ENCODE measurements around the gene E2F3. TPM values are rescaled to one million over a fixed set of nuclear protein-coding genes. Genes with fewer than 3 reads are reported as not detected.

E2F3 gene
- total and polyA plus RNA-seq, 4 experiments from 2014 or later: 1.3 to 25.5 (median 15.2) TPM

- H3K36me3 Mint-ChIP-seq: no peaks in the 10 kb centered on the region
- Histone ChIP-seq H3K27me3 (ENCODE audit: insufficient read depth, low read length) (no peaks in the 10 kb centered on the region), H3K4me3 (ENCODE audit: low read length in 2 of 2) (no peak overlapping the region), H3K27ac (ENCODE audit: low read depth, low read length) (no peak overlapping the region), H3K36me3 (ENCODE audit: insufficient read depth, low read length) (no peaks in the 10 kb centered on the region), H3K4me1 (ENCODE audit: insufficient read depth, low read length) (peaks cover 11% of the 10 kb centered on the region), H3K9me3 (ENCODE audit: control insufficient read depth in 1 of 2, low read length in 2 of 2) (no peaks in the 10 kb centered on the region)
- peaks cover 11 to 13% (median 11%) of the 10 kb centered on the region in 4 donors for H3K4me1 Mint-ChIP-seq
- intact Hi-C loops (cut with micrococcal nuclease): no loop called here
- POLR2A ChIA-PET (ENCODE audit: partially characterized antibody): interaction anchor here (0.6 to 2.3 kb wide), 4 partner anchors 10 to 56 kb away, joined by 3 to 19 read pairs (median 6); no protein-coding TSS in a partner anchor
- no peak for DNase-seq
- no peak overlapping the region for H3K27ac Mint-ChIP-seq
- no peaks in the 10 kb centered on the region for H3K9me3 Mint-ChIP-seq
- H3K4me3 Mint-ChIP-seq: no peak overlapping the region
- CTCF ChIA-PET (ENCODE audit: partially characterized antibody): interaction anchor here (0.6 to 1.5 kb wide), 7 partner anchors 8 to 83 kb away, joined by 3 to 4 read pairs (median 4); no protein-coding TSS in a partner anchor
- H3K27me3 Mint-ChIP-seq: no peaks in the 10 kb centered on the region
Observed at GRCh38 chr6:20375436-20375835, 26.2 kb upstream of the E2F3 start.

GRCh38 chr6:20377623-20378265 is 23.9 kb upstream of the E2F3 start:
- no peak overlapping the region for H3K27ac Mint-ChIP-seq
- Histone ChIP-seq H3K27ac (ENCODE audit: low read depth, low read length) (no peak overlapping the region), H3K36me3 (ENCODE audit: insufficient read depth, low read length) (no peaks in the 10 kb centered on the region), H3K9me3 (ENCODE audit: control insufficient read depth in 1 of 2, low read length in 2 of 2) (no peaks in the 10 kb centered on the region), H3K4me3 (ENCODE audit: low read length in 2 of 2) (no peak overlapping the region), H3K4me1 (ENCODE audit: insufficient read depth, low read length) (peaks cover 6% of the 10 kb centered on the region), H3K27me3 (ENCODE audit: insufficient read depth, low read length) (no peaks in the 10 kb centered on the region)
- no peak overlapping the region for H3K4me3 Mint-ChIP-seq
- DNase-seq: no peak
- no peaks in the 10 kb centered on the region for H3K27me3 Mint-ChIP-seq
- ChIA-PET CTCF (ENCODE audit: partially characterized antibody) (interaction anchor here (1.2 to 2.3 kb wide), 4 partner anchors 10 to 150 kb away, joined by 4 to 6 read pairs (median 6); no protein-coding TSS in a partner anchor), POLR2A (ENCODE audit: partially characterized antibody) (interaction anchor here (0.7 to 5.8 kb wide), 5 partner anchors 8 to 58 kb away, joined by 3 to 51 read pairs (median 6); no protein-coding TSS in a partner anchor)
- H3K9me3 Mint-ChIP-seq: peaks cover 0 to 2% (median 0%) of the 10 kb centered on the region in 8 donors
- H3K4me1 Mint-ChIP-seq: peaks cover 7 to 10% (median 7%) of the 10 kb centered on the region in 4 donors
- intact Hi-C loops (cut with micrococcal nuclease): no loop called here
- H3K36me3 Mint-ChIP-seq: no peaks in the 10 kb centered on the region

- Histone ChIP-seq H3K4me1 (ENCODE audit: insufficient read depth, low read length) (peaks cover 6% of the 10 kb centered on the region), H3K9me3 (ENCODE audit: control insufficient read depth in 1 of 2, low read length in 2 of 2) (no peaks in the 10 kb centered on the region), H3K4me3 (ENCODE audit: low read length in 2 of 2) (no peak overlapping the region), H3K27ac (ENCODE audit: low read depth, low read length) (no peak overlapping the region), H3K27me3 (ENCODE audit: insufficient read depth, low read length) (no peaks in the 10 kb centered on the region), H3K36me3 (ENCODE audit: insufficient read depth, low read length) (no peaks in the 10 kb centered on the region)
- H3K4me3 Mint-ChIP-seq: no peak overlapping the region
- peaks cover 0 to 2% (median 0%) of the 10 kb centered on the region in 8 donors for H3K9me3 Mint-ChIP-seq
- no peak for DNase-seq
- ChIA-PET POLR2A (ENCODE audit: partially characterized antibody) (interaction anchor here (0.9 to 5.8 kb wide), 4 partner anchors 10 to 59 kb away, joined by 3 to 51 read pairs (median 18); partner anchors contain the start of gene E2F3), CTCF (ENCODE audit: partially characterized antibody) (interaction anchor here (0.7 to 2.3 kb wide), 6 partner anchors 9 to 149 kb away, joined by 3 to 10 read pairs (median 4); no protein-coding TSS in a partner anchor)
- H3K36me3 Mint-ChIP-seq: no peaks in the 10 kb centered on the region
- peaks cover 7 to 10% (median 7%) of the 10 kb centered on the region in 4 donors for H3K4me1 Mint-ChIP-seq
- no peaks in the 10 kb centered on the region for H3K27me3 Mint-ChIP-seq
- intact Hi-C loops (cut with micrococcal nuclease): no loop called here
- H3K27ac Mint-ChIP-seq: peak overlapping the region in 2 of 7 donors; percentile 10 to 38
Observed at GRCh38 chr6:20379231-20379630, 22.4 kb upstream of the E2F3 start.

GRCh38 chr6:20386218-20386617 is 15.5 kb upstream of the E2F3 start:
- Mint-ChIP-seq H3K36me3 (peaks cover 0 to 3% of the 10 kb centered on the region in 2 donors), H3K27ac (peak overlapping the region in 1 of 7 donors; percentile 58), H3K4me1 (no peaks in the 10 kb centered on the region), H3K4me3 (no peak overlapping the region), H3K27me3 (no peaks in the 10 kb centered on the region), H3K9me3 (peaks cover 0 to 2% (median 0%) of the 10 kb centered on the region in 8 donors)
- DNase-seq: no peak
- intact Hi-C loops (cut with micrococcal nuclease): no loop called here
- Histone ChIP-seq H3K27ac (ENCODE audit: low read depth, low read length) (no peak overlapping the region), H3K36me3 (ENCODE audit: insufficient read depth, low read length) (no peaks in the 10 kb centered on the region), H3K4me1 (ENCODE audit: insufficient read depth, low read length) (no peaks in the 10 kb centered on the region), H3K9me3 (ENCODE audit: control insufficient read depth in 1 of 2, low read length in 2 of 2) (no peaks in the 10 kb centered on the region), H3K4me3 (ENCODE audit: low read length in 2 of 2) (no peak overlapping the region), H3K27me3 (ENCODE audit: insufficient read depth, low read length) (no peaks in the 10 kb centered on the region)
- POLR2A ChIA-PET (ENCODE audit: partially characterized antibody): interaction anchor here (0.7 to 1.1 kb wide), 2 partner anchors 20 to 66 kb away, joined by 4 read pairs; no protein-coding TSS in a partner anchor
- CTCF ChIA-PET (ENCODE audit: partially characterized antibody): interaction anchor here (1.0 kb wide), 1 partner anchor 142 kb away, joined by 3 read pairs; no protein-coding TSS in a partner anchor

- CTCF ChIA-PET (ENCODE audit: partially characterized antibody): no interaction called here
- Mint-ChIP-seq H3K27me3 (no peaks in the 10 kb centered on the region), H3K27ac (no peak overlapping the region), H3K4me1 (no peaks in the 10 kb centered on the region), H3K4me3 (no peak overlapping the region), H3K9me3 (no peaks in the 10 kb centered on the region), H3K36me3 (peaks cover 0 to 3% of the 10 kb centered on the region in 2 donors)
- POLR2A ChIA-PET (ENCODE audit: partially characterized antibody): interaction anchor here (1.5 to 2.1 kb wide), 2 partner anchors 22 to 70 kb away, joined by 3 to 8 read pairs; no protein-coding TSS in a partner anchor
- intact Hi-C loops (cut with micrococcal nuclease): no loop called here
- Histone ChIP-seq H3K4me3 (ENCODE audit: low read length in 2 of 2) (no peak overlapping the region), H3K36me3 (ENCODE audit: insufficient read depth, low read length) (no peaks in the 10 kb centered on the region), H3K27me3 (ENCODE audit: insufficient read depth, low read length) (no peaks in the 10 kb centered on the region), H3K27ac (ENCODE audit: low read depth, low read length) (no peak overlapping the region), H3K4me1 (ENCODE audit: insufficient read depth, low read length) (no peaks in the 10 kb centered on the region), H3K9me3 (ENCODE audit: control insufficient read depth in 1 of 2, low read length in 2 of 2) (no peaks in the 10 kb centered on the region)
- no peak for DNase-seq
Observed at GRCh38 chr6:20389066-20389465, 12.6 kb upstream of the E2F3 start.

- H3K36me3 ChIP-seq (ENCODE audit: insufficient read depth, low read length): no peaks in the 10 kb centered on the region
- Mint-ChIP-seq H3K27me3 (no peaks in the 10 kb centered on the region), H3K36me3 (no peaks in the 10 kb centered on the region), H3K4me1 (no peaks in the 10 kb centered on the region), H3K27ac (no peak overlapping the region), H3K9me3 (no peaks in the 10 kb centered on the region), H3K4me3 (no peak overlapping the region)
- no peak for DNase-seq
- ChIA-PET POLR2A (ENCODE audit: partially characterized antibody) (no interaction called here), CTCF (ENCODE audit: partially characterized antibody) (no interaction called here)
- H3K27ac ChIP-seq (ENCODE audit: low read depth, low read length): no peak overlapping the region
- no peaks in the 10 kb centered on the region for H3K27me3 ChIP-seq (ENCODE audit: insufficient read depth, low read length)
- no peaks in the 10 kb centered on the region for H3K4me1 ChIP-seq (ENCODE audit: insufficient read depth, low read length)
- intact Hi-C loops (cut with micrococcal nuclease): no loop called here
- H3K4me3 ChIP-seq (ENCODE audit: low read length in 2 of 2): no peak overlapping the region
- no peaks in the 10 kb centered on the region for H3K9me3 ChIP-seq (ENCODE audit: control insufficient read depth in 1 of 2, low read length in 2 of 2)
Observed at GRCh38 chr6:20393297-20393696, 8.4 kb upstream of the E2F3 start.

GRCh38 chr6:20399518-20399917 is 2.2 kb upstream of the E2F3 start:
- Histone ChIP-seq H3K4me1 (ENCODE audit: insufficient read depth, low read length) (peaks cover 17% of the 10 kb centered on the region), H3K9me3 (ENCODE audit: control insufficient read depth in 1 of 2, low read length in 2 of 2) (no peaks in the 10 kb centered on the region), H3K27me3 (ENCODE audit: insufficient read depth, low read length) (no peaks in the 10 kb centered on the region), H3K27ac (ENCODE audit: low read depth, low read length) (no peak overlapping the region), H3K36me3 (ENCODE audit: insufficient read depth, low read length) (no peaks in the 10 kb centered on the region), H3K4me3 (ENCODE audit: low read length in 2 of 2) (no peak overlapping the region)
- H3K27ac Mint-ChIP-seq: peak overlapping the region in 3 of 7 donors; percentile 24 to 66 (median 53)
- H3K9me3 Mint-ChIP-seq: peaks cover 0 to 3% (median 0%) of the 10 kb centered on the region in 8 donors
- ChIA-PET CTCF (ENCODE audit: partially characterized antibody) (interaction anchor here (1.0 to 1.9 kb wide), 7 partner anchors 25 to 128 kb away, joined by 3 to 9 read pairs (median 4); no protein-coding TSS in a partner anchor), POLR2A (ENCODE audit: partially characterized antibody) (interaction anchor here (1.2 to 3.9 kb wide), 4 partner anchors 33 to 186 kb away, joined by 3 to 83 read pairs (median 26); no protein-coding TSS in a partner anchor)
- intact Hi-C loops (cut with micrococcal nuclease): no loop called here
- no peaks in the 10 kb centered on the region for H3K27me3 Mint-ChIP-seq
- H3K4me1 Mint-ChIP-seq: peaks cover 16 to 28% (median 23%) of the 10 kb centered on the region in 4 donors
- peaks cover 0 to 17% of the 10 kb centered on the region in 2 donors for H3K36me3 Mint-ChIP-seq
- peak overlapping the region in 3 of 8 donors; percentile 1 to 32 (median 27) for H3K4me3 Mint-ChIP-seq
- no peak for DNase-seq
